GM12872 (cell line): ENCODE measurements around the gene JAML.
A peak's percentile ranks its signal among the peaks of the same experiment; 100 is the strongest.

Source experiments
- CTCF ChIP-seq: IDR thresholded peaks from 3 replicates; pipeline ENCODE4 v1.5.1; 2011; ENCODE audit warnings: low read depth, mild to moderate bottlenecking, low read length, moderate library complexity; ENCODE audit not compliant: insufficient read depth

JAML gene

GRCh38 chr11:118229274-118229847 lies 4.5 kb upstream of the JAML start:
- TF ChIP-seq CTCF = no peak

- no peak for TF ChIP-seq CTCF
Observed at GRCh38 chr11:118227865-118228785, 3.3 kb upstream of the JAML start.

GRCh38 chr11:118226781-118227180 lies 2.0 kb upstream of the JAML start:
- no peak for TF ChIP-seq CTCF

GRCh38 chr11:118226296-118226695 lies 1.5 kb upstream of the JAML start:
- 0 out of 3 replicates have a peak, but pooled peaks have one; percentile 1 for TF ChIP-seq CTCF

- TF ChIP-seq CTCF = no peak
Observed at GRCh38 chr11:118223992-118224391, 819 bp downstream of the JAML start.

- no peak for TF ChIP-seq CTCF
Observed at GRCh38 chr11:118223570-118223969, 1.2 kb downstream of the JAML start.

- no peak for TF ChIP-seq CTCF
Observed at GRCh38 chr11:118222437-118222836, 2.4 kb downstream of the JAML start.
